Hippocampal formation (tissue), 2 donors: ENCODE data around the gene OLFML2B.
"Not testable (repeated sequence)": the region's sequence is repeated elsewhere in the genome, so short reads cannot be mapped to it uniquely, and the experiment has no call there.

Experiments
- DNase-seq, 2 donors: peaks; one replicate each; lab custom pipeline; 2025; lab: John Stamatoyannopoulos, UW

The OLFML2B gene

DNA sequence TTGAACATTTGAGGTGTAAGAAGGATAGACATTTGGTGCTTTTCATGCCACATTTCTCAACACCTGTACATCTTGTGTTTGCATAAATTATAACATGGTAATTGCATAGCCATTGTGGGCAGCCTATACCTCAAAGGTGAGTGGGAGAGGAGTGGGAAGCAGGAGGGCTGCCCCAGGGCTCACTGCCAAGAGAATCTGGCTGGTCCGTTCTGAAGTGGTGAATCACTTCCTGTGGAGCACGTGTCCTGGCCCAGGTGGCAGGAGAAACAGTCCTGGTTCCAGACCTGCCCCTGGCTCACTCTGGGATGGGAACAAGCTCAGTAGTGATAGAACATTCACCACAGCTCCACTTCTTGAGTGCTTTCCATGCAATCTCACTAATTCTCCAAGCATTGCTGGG, 11.6 kb upstream of the OLFML2B start:
- DNase-seq: no peak

DNA sequence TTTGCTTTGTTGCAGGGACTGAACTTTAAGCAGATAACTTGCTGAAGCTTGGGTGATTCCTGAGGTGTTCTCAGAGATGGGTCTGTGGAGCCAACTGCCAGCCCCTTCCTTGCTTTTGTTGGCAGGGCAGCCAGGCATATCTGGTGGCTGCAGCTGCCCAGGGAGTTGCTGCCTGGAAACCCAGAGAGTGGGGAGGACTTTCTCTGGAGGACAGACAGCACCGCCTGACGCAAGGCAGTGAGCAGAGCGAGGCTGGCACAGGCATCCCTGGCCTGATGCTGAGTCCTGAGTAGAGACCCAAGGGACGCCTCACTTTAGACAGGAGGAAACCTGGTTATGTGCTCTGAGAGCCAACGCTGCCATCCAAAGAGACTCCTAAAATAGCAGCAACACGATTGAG, 9.8 kb upstream of the OLFML2B start:
- peak; percentile 22 to 45 for DNase-seq

DNA sequence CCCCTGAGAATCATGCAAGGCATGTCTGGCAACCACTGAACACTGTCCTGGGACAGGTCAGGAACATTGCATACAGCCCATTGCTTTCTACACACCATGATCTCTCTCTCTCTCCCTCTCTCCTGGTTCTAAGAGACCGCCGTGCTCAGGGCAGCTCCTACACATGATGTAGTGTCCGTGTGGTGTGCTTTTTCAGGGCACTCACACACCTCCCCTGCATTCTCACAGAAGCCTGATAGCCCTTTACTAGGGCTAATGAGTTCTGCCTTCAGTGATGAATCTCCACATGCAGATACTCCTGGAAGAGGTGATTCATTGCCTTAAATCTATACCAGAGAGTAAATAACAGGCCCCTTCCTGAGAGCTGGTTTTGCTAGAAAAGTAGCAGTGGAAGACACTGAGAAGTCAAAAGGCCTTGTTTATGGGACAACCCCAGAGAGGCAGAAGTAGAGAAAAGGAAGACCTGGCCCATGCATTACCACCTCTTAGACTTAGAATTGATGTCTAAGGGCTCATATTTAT, 7.2 kb upstream of the OLFML2B start:
- no peak for DNase-seq

DNA sequence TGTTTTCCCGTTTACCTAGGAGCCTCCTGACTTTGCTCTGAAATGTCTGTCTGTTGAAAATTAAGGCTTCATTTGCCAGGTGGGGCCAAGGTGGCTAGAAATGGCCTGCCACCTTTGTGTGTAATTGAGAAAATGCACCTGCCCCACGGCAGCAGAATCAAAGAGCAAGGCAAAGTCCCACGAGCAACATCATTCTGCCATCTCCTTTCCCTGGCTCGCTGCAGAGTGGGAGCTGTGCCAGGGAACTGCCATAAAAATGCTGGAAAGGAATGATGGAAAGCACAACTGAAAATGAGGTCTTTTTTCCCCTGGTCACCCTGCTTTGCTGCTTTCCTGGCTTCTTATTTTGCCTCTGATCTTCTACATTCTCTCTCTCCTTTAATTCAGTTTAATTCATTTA, 5.5 kb upstream of the OLFML2B start:
- no peak for DNase-seq

DNA sequence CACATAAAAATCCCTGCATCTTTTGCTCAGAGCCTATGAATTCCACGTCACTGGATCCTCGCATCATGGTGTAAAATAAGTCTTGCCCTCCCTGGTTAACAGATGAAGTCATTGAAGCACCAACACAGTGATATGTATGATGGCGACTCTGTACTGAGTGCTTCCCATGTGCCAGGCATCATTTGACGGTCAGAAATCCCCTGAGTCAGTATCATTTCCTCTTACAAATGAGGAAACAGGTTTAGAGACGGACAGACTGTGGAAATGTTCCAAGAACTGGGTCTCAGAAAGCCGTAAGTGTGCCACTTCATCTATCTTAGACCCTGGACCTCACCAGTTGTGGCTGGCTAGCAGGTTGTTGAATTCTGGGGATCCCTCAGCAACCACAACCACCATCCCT, 5.1 kb upstream of the OLFML2B start:
- no peak for DNase-seq

DNA sequence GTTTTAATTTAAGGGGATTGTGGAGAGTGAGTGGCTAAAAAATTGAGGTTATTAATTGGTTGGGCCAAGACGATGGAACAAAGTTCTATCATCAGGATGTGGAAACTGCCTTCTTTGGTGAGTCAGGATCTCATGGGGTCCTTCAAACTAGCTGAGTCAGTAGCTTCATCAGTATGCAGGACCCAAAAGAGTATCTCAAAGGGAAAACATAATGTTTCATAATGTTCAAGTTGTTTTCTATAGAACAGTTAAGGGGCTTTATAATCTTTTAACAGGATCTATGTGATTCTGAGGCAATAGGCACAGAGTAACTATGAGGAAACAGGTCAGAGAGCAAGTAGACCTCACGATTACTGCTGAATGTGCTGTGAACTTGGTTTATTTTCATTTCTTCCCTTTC, 3.2 kb upstream of the OLFML2B start:
- no peak for DNase-seq

DNA sequence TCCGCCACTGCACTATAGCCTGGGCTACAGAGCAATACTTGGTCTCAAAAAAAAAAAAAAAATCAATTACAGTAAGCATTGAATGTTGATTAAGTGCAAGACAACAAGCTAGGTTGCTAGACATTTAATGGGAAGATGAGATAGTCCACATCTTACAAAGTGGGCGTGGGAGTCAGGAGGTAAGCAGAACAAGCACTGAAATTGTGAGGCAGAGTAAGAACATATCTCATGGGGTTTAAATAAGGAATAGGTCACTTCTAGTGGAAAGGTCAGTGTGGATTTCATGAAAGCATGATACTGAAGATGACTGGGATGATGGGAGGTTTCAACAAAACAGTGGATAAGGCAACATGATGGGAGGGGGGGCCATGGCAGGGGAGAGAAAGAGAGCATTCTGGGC, 1.9 kb upstream of the OLFML2B start:
- DNase-seq: no peak

DNA sequence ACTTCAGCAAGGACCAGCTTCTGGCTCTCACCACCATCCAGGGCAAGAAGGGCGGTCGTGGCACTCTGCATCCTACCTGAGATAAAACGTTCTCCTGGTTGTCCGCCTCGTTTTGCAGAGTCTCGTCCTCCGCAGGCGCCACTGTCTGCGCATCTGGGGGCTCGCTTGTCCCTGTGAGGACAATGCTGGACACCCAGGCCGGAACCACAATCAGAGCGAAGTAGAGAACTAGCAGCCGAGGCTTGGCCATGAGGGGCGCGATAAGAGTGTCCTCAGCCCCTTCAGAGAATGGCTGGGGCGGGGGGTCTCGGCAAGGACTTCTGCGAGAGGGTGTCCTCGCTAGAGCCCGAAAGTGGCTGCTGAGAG, 505 bp downstream of the OLFML2B start:
- DNase-seq: no peak

DNA sequence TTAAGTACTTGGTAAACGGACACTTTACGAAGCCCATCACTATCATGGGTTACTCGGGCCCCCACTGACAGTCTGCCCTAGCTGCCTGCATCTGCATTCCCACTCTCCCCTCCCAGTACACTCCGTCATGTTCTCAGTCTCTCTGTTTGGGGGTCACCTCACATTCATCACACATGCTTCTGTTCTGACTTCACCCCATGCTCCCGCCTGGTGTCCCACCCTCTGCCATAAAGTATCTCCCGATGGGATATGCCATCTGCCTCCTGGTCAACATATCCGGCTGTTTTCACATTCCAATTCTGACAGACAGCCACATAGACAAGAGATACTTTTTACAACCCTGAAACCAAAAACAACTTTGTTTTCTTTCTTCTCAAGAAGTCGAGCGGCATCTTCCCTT, 1.0 kb downstream of the OLFML2B start:
- no peak for DNase-seq

DNA sequence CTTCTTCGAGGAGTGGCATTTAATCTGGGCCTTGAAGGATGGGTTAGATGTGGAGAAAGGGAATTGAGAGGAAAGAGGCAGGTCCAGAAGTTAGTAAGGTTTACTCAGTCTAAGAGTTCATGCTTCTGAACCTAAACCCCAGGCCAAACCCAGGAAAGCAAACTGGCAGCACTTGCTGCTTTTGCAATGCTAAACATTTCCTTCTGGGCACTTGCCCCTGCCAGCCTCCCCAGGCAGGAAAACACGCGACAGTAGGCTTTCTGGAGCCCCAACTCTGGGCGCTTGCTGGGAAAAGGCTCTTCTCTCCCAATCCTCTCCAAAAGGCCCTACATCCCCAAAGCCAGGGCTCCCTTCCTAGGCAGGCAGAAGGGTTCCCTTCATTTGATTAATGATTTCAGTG, 2.5 kb downstream of the OLFML2B start:
- no peak for DNase-seq

DNA sequence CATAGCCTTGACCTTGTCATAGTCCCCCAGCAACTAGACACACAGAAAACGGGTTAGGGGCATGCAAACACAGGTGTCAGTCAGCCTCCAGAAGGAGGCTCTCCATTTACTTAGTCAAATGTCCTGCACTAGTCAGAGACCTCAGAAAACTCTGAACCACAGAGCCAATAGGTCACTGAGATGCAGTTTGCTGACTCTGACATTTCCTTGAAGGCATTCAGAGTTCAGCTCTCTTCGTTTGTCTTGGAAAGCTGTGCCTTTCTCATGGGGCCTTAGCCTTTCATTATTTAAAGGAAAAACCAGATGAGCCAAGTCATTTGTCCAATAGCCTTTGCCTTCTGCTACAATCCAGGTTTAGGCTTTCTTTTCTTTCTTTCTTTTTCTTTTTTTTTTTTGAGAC, 3.5 kb downstream of the OLFML2B start:
- no peak for DNase-seq

DNA sequence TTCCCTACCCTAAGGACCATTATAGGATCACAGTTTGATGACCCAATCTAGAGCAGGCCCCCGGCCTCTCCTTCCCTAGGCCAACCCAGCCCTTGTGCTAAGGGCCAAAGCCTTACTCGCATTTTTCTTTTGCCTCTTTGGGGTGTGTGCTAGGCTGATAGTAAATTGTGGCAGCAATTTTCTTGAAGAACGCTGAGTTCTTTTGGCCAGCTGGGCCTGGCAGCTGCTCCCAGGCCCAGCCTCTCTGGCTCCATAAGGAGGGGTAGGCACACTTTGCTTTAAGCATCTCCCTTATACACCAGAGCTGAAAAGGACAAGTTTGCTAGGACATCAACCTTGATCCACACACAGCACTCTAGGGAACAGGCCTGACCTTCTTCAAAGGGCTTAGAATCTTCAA, 4.2 kb downstream of the OLFML2B start:
- no peak for DNase-seq

DNA sequence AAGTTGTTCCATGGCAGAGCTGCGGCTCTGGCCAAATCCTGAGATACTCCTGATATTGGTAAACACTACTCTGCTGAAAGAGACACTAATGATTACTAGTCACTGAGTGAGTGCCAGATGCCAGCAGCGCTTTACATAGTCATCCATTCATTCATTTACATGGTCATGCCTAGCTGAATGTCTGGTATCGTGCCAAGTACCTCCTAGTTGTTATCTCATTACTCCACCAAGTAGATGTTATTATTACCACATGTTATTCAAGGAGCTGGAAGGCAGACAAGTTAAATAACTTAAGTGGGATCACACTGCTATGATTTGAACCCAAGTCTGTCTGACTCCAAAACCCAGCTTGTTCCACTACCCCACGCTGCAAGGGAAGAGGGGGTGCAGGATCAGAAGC, 4.7 kb downstream of the OLFML2B start:
- no peak for DNase-seq

DNA sequence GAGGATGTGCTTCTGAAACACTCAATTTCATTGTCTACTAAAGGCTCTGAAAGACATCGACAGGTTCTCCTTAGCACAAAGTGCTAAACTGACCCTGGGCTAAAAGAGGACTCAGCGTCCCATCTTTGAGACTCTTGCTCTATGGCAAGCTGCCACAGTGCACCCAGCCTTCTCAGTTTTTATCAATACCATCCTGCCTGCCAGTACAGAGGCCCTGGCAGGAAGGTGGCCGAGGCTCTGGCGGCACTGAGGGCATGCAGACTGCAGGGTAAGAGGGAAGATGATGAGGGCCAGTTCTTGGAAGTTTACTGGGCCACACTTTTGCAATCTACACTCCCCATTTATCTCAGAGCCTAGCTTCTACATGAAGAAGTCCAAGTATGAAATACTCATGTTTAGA, 5.3 kb downstream of the OLFML2B start:
- no peak for DNase-seq

DNA sequence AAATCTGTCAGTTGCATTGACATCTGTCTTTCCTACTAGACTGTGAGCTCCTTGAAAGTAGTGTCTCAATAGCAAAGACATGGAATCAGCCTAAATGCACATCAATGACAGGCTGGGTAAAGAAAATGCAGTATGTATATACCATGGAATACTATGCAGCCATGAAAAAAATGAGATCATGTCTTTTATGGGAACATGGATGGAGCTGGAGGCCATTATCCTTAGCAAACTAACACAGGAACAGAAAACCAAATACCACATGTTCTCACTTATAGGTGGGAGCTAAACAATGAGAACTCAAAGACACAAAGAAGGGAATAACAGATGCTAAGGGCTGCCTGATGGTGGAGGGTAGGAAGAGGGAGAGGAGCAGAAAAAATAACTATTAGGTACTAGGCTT, 5.9 kb downstream of the OLFML2B start:
- not testable (repeated sequence) for DNase-seq

DNA sequence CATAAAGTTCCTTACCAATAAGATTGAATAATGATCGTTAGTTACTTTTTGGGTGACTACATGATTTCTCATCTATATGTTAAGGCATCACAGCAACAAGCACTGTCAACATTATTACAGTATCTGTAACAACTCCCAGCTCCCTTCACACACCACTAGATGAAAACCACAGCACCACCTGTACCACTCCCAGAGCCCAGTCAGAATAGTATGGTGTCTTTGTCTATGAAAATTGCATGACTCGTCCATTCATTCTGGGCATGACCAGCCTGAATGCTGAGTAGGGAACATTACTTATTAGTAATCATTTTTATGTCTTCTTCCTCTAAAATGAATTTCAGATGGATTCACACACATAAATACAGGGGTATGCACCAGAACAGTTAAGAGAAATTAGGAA, 7.0 kb downstream of the OLFML2B start:
- no peak for DNase-seq

DNA sequence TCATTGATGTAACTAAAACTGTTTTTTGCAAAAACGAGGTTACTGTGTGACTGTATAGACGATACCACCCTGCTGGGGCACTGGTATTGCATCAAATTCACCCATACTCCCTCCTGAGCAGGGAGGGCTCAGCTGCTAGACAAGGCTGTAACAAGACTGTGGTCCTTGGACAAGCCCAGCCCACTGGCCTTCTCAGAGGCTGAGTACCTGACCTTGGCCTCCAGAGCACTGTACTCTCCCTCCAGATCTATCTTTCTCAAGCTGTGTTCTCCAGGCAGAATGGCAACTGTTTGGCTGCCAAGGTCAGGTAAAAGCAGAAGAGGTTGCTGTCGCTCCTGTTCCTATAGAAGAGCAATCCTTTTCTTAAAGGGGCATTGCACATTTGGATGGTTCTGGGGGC, 8.5 kb downstream of the OLFML2B start:
- DNase-seq: no peak

DNA sequence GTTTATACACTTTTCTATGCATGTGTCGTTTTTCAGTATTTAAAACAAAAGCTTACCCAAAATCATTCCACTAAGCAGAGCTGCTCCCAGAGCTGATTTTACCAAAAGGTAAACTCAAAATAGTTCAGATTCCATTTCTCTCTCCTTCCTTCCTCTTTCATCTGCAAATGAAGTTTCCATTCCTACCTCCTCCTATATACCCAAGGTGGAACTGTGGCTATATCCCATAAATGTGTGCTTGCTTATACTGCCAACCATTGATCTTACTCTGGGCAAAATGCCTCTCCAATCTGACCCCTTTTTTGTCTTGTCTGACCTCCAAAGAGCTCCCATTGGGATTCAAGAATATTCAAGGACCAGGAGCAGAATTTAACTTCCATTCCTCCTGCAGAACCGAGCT, 9.5 kb downstream of the OLFML2B start:
- DNase-seq: no peak

DNA sequence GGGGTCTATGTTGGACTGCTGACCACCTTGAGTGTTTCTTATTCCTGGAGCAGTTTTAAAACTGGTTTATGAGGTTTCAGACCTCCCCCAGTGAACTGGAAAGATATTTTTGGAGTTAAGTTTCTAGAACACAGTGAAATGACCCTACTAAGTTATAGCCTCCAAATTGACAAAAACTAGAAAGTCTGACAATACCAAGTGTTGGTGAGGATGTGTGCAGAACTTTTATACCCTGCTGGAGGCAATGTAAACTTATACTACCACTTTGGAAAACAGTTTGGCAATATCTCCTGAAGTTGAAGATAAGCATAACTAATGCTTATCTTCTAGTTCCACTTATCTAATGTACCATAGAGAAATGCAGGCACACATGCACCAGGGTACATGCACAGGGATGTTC, 10.4 kb downstream of the OLFML2B start:
- DNase-seq: no peak

DNA sequence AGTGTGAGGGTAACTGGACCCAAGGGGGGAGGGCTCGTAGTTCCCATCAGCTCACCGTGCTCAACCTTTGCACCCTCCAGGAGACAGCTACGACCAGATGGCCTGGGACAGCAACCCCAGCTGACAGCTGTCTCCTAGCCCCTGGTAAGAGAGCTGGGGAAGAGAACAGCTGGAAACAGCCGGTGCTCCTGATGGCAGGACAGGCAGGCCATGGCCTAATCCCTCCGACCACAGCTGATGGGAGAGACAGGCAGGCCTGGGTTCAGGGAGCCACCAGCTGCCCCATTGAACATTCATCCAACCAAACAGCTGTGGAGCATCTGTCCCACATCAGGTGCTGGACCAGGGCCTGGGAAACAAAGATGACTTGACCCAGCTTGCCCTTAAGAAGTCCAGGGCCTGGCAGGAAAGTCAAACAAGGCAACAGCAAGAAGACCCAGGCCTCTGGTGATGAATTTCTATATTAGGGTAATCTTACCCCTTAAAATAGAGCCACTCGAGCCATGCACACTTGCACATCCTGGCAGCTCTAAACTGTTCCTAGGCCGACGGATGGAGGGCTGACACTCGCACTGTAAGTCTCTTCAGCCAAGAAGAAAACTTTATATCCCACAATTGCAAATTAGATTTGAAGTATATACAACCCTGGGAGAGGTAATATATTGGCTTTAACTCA, 12.2 kb downstream of the OLFML2B start:
- no peak for DNase-seq

DNA sequence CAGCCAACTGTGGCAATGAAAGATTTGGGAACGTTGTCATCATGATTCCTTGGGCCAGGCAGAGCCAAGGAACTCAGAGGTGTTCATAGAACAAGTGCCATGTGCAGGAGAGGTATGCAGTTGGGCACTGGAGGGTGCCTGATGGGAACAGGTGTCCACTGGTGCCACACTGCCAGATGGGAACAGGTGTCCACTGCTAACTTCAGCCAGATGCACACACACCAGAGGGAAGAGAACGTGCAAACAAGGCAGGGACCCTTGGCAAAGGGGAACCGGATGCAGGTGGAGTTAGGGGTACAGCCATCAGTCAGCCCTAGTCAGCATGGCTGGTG, 13.5 kb downstream of the OLFML2B start:
- no peak for DNase-seq

DNA sequence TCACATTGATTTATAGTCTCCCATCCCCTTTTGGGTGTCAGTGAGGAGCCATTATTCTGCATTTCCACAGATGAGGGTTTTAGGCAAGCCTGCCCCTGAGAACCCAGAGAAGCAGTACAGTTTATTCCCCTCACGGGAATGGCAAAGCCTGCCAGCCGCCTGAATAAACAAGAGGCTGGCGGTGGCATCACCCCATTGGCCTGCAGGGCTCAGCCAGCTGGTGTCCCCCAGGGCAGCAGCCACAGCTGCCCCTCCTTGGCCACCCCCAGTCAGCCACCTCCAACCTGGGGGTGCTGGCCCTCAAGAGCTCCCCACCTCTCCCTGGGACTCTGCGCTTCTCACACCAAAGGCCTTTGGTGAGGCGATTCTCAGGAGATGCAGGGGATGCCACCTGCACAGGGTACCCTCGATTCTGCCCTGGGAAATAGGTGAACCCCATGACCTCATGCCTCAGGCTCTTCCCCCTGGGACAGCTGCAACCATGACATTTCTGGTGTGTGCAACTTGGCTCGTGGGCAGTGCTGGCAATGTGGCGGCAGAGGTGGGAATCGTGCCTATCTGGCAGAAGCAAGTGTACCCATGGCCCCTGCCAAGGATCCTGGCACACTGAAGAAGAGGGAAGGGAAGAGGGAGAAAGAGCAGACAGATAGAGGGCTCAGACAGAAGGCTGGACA, 14.0 kb downstream of the OLFML2B start:
- no peak for DNase-seq

DNA sequence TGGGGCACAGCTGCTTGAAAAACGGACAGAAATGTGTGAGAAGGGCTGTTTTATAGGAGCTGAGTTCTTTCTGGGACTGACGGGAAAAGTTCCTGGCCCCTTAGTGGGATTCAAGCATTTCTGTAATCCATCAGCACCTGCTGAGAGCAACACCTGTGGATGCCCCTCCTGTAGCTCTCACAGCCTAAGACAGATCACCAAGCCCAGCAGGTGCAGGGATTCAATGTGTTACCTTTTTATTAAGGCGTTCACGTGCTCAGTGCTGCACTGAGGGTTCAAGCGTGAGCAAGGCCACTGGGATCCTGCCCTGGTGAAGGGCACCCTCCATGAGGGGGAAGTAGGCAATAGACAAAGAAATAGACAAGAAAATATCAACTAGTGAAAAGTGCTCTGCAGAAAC, 14.9 kb downstream of the OLFML2B start:
- DNase-seq: no peak

DNA sequence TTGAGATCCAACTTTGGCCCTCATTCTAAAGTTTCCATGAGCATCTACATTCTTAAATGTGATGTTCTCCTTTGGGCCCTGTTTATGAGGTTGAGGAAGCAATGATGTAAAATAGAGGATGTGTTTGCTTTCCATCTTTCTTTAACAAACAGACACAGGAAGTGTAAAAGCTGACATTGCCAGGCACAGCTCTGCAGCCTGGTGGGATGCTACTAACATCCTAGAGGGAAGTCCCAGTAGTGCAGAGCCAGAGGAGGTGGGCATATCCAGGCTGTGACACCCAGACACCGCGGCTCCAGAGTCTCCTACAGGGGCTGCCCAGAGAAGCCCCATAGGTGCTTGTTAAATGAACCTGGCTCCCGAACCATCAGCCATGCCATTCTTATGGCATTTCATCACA, 16.2 kb downstream of the OLFML2B start:
- DNase-seq: no peak
